Loucy (cell line): ENCODE data around the gene ELMO1.

Experiments used
- H2AFZ ChIP-seq: fragments of 200-600 bp; sonication (generic); 2 replicates; pipeline ENCODE4 v1.6.0; 2016; ENCODE audit warnings: antibody characterized with exemption, mild to moderate bottlenecking, low read length, moderate library complexity
- H3F3A ChIP-seq: fragments of 200-600 bp; 2 replicates; pipeline ENCODE4 v1.6.0; 2016; ENCODE audit warnings: antibody characterized with exemption, low read depth, mild to moderate bottlenecking
- H3K27me3 ChIP-seq: fragments of 200-600 bp; sonication (generic); 2 replicates; pipeline ENCODE4 v1.6.1; 2014; ENCODE audit warnings: low read length, mild to moderate bottlenecking; ENCODE audit not compliant: insufficient read depth, poor library complexity, severe bottlenecking
- H3K36me3 ChIP-seq: fragments of 200-600 bp; sonication (generic); 2 replicates; pipeline ENCODE4 v1.6.1; 2016; ENCODE audit warnings: low read length; ENCODE audit not compliant: insufficient read depth
- H3K4me1 ChIP-seq: fragments of 200-600 bp; sonication (generic); 2 replicates; pipeline ENCODE4 v1.5.1; 2014; ENCODE audit warnings: low read length, mild to moderate bottlenecking; ENCODE audit not compliant: insufficient read depth, poor library complexity, severe bottlenecking
- H3K4me2 ChIP-seq: fragments of 200-600 bp; sonication (generic); 2 replicates; pipeline ENCODE4 v1.6.0; 2014; ENCODE audit warnings: antibody characterized with exemption, low read length, low read depth, mild to moderate bottlenecking; ENCODE audit not compliant: poor library complexity, severe bottlenecking
- H3K4me3 ChIP-seq: fragments of 200-600 bp; sonication (generic); 2 replicates; pipeline ENCODE4 v1.5.1; 2014; ENCODE audit warnings: low read length, mild to moderate bottlenecking, mixed read lengths; ENCODE audit not compliant: poor library complexity, severe bottlenecking
- H3K79me2 ChIP-seq: fragments of 200-600 bp; sonication (generic); 2 replicates; pipeline ENCODE4 v1.6.1; 2014; ENCODE audit warnings: low read length; ENCODE audit not compliant: insufficient read depth
- H3K9ac ChIP-seq: fragments of 200-600 bp; sonication (generic); 2 replicates; pipeline ENCODE4 v1.6.0; 2014; ENCODE audit warnings: mild to moderate bottlenecking, low read depth, low read length, moderate library complexity; ENCODE audit not compliant: poor library complexity, severe bottlenecking
- H3K9me2 ChIP-seq: fragments of 200-600 bp; sonication (generic); replicated peaks from 2 replicates; pipeline ENCODE4 v1.6.1; 2016; ENCODE audit warnings: low read depth, low read length, mixed read lengths
- H3K9me3 ChIP-seq: fragments of 200-600 bp; sonication (generic); 2 replicates; pipeline ENCODE4 v1.6.1; 2014; ENCODE audit warnings: mild to moderate bottlenecking, antibody characterized with exemption, low read length, low read depth; ENCODE audit not compliant: insufficient read depth
- H4K20me1 ChIP-seq: fragments of 200-600 bp; sonication (generic); 2 replicates; pipeline ENCODE4 v1.6.0; 2014; ENCODE audit warnings: antibody characterized with exemption, low read length, mild to moderate bottlenecking; ENCODE audit not compliant: insufficient read depth, poor library complexity, severe bottlenecking
- CTCF ChIP-seq: fragments of 200-600 bp; sonication (generic); conservative IDR thresholded peaks from 2 replicates; pipeline ENCODE4 v1.5.1; 2014; ENCODE audit warnings: mild to moderate bottlenecking, antibody characterized with exemption, low read length
- EZH2phosphoT487 ChIP-seq: fragments of 200-600 bp; IDR thresholded peaks from 2 replicates; pipeline ENCODE4 v1.6.1; 2018; ENCODE audit warnings: antibody characterized with exemption, mild to moderate bottlenecking, moderate library complexity, borderline replicate concordance

Gene ELMO1

GRCh38 chr7:36994456-36995112, 454.1 kb downstream of the ELMO1 start:
- Histone ChIP-seq H3K9me3 (no peaks in the 10 kb centered on the region), H3F3A (no peaks in the 10 kb centered on the region), H3K4me1 (no peaks in the 10 kb centered on the region), H3K9ac (no peak overlapping the region), H3K36me3 (peaks cover 4% of the 10 kb centered on the region), H3K9me2 (no peaks in the 10 kb centered on the region), H3K27me3 (no peaks in the 10 kb centered on the region), H3K79me2 (0 out of 2 replicates have a peak, but pooled peaks cover 4% of the 10 kb centered on the region), H4K20me1 (no peaks in the 10 kb centered on the region), H2AFZ (no peak overlapping the region), H3K4me3 (no peak overlapping the region), H3K4me2 (no peak overlapping the region)
- TF ChIP-seq CTCF (no peak), EZH2phosphoT487 (no peak)

DNA sequence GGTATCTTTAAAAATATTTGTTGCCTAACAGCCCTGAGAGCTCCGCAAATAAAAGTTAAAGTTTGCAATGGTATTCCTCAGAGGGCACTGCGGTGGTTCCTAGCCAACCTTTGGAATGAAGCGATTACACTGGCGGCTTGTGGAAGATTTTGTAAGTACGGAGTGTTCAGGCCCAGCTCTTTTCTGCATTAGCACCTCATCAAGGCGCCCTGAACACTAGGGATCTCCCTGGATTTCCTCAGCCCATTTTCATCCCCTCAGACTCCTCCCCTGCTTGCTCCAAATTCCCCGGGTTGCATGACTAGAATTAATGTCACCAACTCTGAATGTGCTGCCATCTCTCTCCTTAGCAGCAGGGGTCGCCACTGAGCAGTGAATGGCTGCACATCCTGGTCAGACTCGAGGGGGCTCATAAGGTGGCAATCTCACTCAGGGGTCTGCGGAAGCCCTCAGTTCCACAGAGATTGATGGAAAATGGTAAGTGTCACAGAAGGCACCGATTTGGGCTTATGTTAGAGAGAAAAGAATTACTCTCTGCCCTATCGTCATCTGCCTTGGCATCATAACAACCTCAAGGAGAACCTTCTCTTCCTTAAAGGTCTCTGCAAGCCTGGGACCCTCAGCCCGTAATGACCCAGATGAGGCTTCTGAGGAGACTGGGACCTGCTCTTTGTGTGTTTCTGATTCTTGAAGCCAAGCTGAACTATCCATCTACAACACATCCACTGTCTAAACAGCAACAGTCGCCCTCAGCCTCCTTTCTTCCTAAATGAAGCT, 461.5 kb downstream of the ELMO1 start:
- Histone ChIP-seq H3K36me3 (no peaks in the 10 kb centered on the region), H2AFZ (no peak overlapping the region), H3K4me2 (no peak overlapping the region), H3K4me3 (no peak overlapping the region), H4K20me1 (peaks cover 7% of the 10 kb centered on the region), H3F3A (no peaks in the 10 kb centered on the region), H3K9me2 (no peaks in the 10 kb centered on the region), H3K9me3 (no peaks in the 10 kb centered on the region), H3K9ac (no peak overlapping the region), H3K79me2 (peaks cover 10% of the 10 kb centered on the region; the same call in 1 of the 2 replicates), H3K27me3 (no peaks in the 10 kb centered on the region), H3K4me1 (peaks cover 12% of the 10 kb centered on the region)
- no peak for TF ChIP-seq EZH2phosphoT487
- peak; percentile 91 for TF ChIP-seq CTCF

GRCh38 chr7:36986511-36986933, 462.1 kb downstream of the ELMO1 start:
- no peak overlapping the region for H3K4me2 ChIP-seq
- no peak overlapping the region for H3K9ac ChIP-seq
- H3F3A ChIP-seq: no peaks in the 10 kb centered on the region
- TF ChIP-seq CTCF (no peak), EZH2phosphoT487 (no peak)
- no peak overlapping the region for H2AFZ ChIP-seq
- no peaks in the 10 kb centered on the region for H3K9me3 ChIP-seq
- no peak overlapping the region for H3K4me3 ChIP-seq
- peaks cover 12% of the 10 kb centered on the region for H3K4me1 ChIP-seq
- peaks cover 7% of the 10 kb centered on the region for H4K20me1 ChIP-seq
- H3K36me3 ChIP-seq: no peaks in the 10 kb centered on the region
- no peaks in the 10 kb centered on the region for H3K9me2 ChIP-seq
- H3K79me2 ChIP-seq: peaks cover 7% of the 10 kb centered on the region; the same call in 1 of the 2 replicates
- no peaks in the 10 kb centered on the region for H3K27me3 ChIP-seq
